NOMO-1 treated with dmso at 0.1 percent for 144 hours (cell line): ENCODE data around the gene AMOTL2.

Experiments
- DNase-seq: peaks from one replicate; lab custom pipeline; 2025; ENCODE audit not compliant: unreplicated experiment; lab: John Stamatoyannopoulos, UW

The AMOTL2 gene

GRCh38 chr3:134317106-134317947 lies 56.9 kb downstream of the AMOTL2 start:
- no peak for DNase-seq

GRCh38 chr3:134315286-134316106 lies 58.8 kb downstream of the AMOTL2 start:
- DNase-seq, result no peak

- DNase-seq, result no peak
These were observed 59.5 kb downstream of the AMOTL2 start for GRCh38 chr3:134314588-134315285.

GRCh38 chr3:134313847-134314587 lies 60.2 kb downstream of the AMOTL2 start:
- no peak for DNase-seq

- no peak for DNase-seq
These were observed 61.1 kb downstream of the AMOTL2 start for GRCh38 chr3:134312873-134313846.

DNA sequence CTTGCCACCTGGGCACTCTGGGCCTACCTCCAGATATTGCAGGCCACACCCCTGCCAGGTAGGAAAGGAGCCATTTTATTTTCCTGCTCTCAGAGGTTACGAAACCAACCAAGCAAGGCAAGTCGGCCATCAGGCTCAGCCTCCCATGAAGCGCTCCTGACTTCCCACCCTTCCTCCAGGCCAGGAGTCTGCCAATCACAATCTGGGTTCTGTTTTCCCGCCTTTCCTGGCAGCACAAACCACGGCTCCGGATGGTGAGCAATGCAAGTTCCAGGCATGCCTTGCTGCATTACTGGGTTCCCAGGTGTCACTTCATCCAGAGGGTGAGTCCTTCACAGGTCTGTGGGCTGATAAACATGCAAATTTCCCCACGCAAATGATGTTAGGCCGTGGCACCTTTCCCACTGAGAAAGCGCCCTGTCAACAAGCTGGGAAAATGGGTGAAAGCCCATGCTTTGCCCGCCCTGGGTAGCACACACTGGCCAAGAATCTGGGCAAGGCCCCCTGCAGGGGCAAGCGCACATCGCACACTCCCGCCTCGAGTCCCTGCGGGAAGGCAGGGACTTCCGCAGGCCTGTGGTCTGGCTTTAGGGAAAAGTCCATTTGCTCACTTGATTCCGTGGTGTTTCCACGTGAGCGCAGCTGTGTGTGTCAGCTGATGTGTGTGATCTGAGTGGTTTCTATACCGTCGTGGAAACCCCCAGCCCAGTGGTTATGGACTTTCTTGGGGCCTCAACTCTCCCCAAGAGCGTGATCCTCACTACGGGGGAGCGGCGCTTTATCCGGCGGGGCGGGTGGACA lies 62.0 kb downstream of the AMOTL2 start:
- DNase-seq, result no peak

- no peak for DNase-seq
These were observed 62.6 kb downstream of the AMOTL2 start for GRCh38 chr3:134311693-134312071.

GRCh38 chr3:134311265-134311664 lies 63.0 kb downstream of the AMOTL2 start:
- no peak for DNase-seq

- DNase-seq, result no peak
These were observed 64.1 kb downstream of the AMOTL2 start for GRCh38 chr3:134309987-134310700.

DNA sequence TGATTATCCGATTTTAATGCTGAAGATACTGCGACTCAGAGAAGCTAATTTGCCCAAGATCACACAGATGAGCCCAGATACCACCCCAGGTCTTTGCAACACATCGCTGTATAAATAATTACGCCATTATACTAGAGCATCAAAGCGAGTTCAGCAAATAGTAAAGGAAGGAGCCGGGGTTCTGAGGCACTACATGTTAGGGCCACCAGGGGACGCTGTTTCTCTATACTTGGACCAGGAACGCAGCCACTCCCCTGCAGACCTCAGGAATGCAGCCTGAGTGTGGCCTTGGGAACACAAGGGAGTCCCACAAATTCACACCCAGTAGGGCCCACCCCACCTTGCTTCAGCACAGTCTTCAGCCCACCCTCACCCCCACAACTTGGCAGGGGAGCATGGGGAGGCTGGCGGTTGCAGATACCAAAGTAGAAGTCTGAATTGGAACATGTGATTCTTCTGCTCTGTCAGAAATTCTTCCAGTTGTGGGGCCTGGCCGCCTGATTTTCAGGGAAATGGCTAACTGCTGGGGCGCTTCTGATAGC lies 65.8 kb downstream of the AMOTL2 start:
- DNase-seq, result peak; percentile 50

DNA sequence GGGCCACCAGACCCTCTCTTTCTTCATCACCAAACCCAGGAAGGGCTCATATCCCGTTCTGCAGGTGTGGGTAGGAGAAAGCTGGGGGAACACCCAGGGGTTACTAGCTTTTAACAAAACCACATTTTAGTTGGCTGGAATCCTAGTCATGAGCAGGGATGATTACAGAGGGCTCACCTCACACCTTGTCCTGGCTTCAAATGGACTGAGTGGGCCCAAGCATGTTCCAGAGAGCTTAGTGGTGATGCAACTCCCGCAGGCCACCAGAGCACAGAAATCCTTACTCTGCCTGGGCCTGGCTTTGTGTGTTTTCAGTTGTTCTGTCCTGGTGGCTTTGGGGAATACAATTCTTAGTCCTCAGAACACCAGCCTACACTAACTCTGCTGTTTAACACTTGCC lies 66.8 kb downstream of the AMOTL2 start:
- DNase-seq, result no peak

DNA sequence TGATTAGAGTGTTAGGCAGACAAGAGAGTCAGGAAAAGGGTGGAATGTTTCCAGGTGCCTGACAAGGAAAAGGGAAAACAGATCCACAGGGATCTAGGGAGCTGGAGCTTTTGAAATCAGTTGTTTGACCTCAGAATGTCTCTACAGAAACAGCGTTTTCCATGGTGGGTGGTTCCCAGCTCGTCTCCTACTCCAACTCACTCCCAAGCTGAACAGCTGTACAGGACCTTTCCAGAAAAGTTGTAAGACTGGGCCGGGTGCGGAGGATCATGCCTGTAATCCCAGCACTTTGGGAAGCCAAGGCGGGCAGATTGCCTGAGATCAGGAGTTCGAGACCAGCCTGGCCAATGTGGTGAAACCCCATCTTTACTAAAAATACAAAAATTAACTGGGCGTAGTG lies 67.9 kb downstream of the AMOTL2 start:
- no peak for DNase-seq
